IPS DF 6.9 (cell line): Measurements from ENCODE around the gene ESAM.

Experiments used
- DNase-seq: peaks from one replicate; pipeline ENCODE4 v3.0.0-alpha.2; 2013; ENCODE audit warnings: low read depth, low spot score
- H3K27ac ChIP-seq: one replicate; pipeline ENCODE4 v1.5.1; 2013; ENCODE audit warnings: low read length, control low read depth
- H3K27me3 ChIP-seq: 2 replicates; pipeline ENCODE4 v1.6.1; 2013; ENCODE audit warnings: mild to moderate bottlenecking, low read length; ENCODE audit not compliant: control insufficient read depth, insufficient read depth
- H3K36me3 ChIP-seq: 2 replicates; pipeline ENCODE4 v1.6.1; 2013; ENCODE audit warnings: low read length; ENCODE audit not compliant: control insufficient read depth, insufficient read depth
- H3K4me1 ChIP-seq: 2 replicates; pipeline ENCODE4 v1.6.1; 2013; ENCODE audit warnings: low read length; ENCODE audit not compliant: control insufficient read depth, insufficient read depth
- H3K4me3 ChIP-seq: 2 replicates; pipeline ENCODE4 v1.5.1; 2013; ENCODE audit warnings: mild to moderate bottlenecking, low read length
- H3K9me3 ChIP-seq: 2 replicates; pipeline ENCODE4 v1.6.1; 2013; ENCODE audit warnings: low read length, inconsistent platforms; ENCODE audit not compliant: control insufficient read depth, insufficient read depth
- WGBS: extraction: QIAGEN DNeasy Blood & Tissue Kit; methylation state at CpG from one replicate; pipeline ENCODE4 v1.1.7; 2013; ENCODE audit warnings: mixed read lengths, missing lambda C conversion rate; ENCODE audit not compliant: insufficient read length, insufficient coverage; 5-methylcytosine and 5-hydroxymethylcytosine counted together

ESAM gene

GRCh38 chr11:124729571-124729970 is 32.5 kb downstream of the ESAM start:
- peaks cover 2% of the 10 kb centered on the region; the same call in 1 of the 2 replicates for H3K27me3 ChIP-seq
- no peak overlapping the region for H3K4me3 ChIP-seq
- DNase-seq = no peak
- H3K4me1 ChIP-seq = peaks cover 6% of the 10 kb centered on the region
- WGBS = no CpG with 5 or more reads among the region's 4 CpGs
- no peaks in the 10 kb centered on the region for H3K36me3 ChIP-seq
- no peaks in the 10 kb centered on the region for H3K9me3 ChIP-seq
- H3K27ac ChIP-seq = no peak overlapping the region

- H3K4me3 ChIP-seq = no peak overlapping the region
- H3K9me3 ChIP-seq = no peaks in the 10 kb centered on the region
- H3K4me1 ChIP-seq = peaks cover 6% of the 10 kb centered on the region
- no peaks in the 10 kb centered on the region for H3K36me3 ChIP-seq
- DNase-seq = no peak
- WGBS = no CpG with 5 or more reads among the region's 2 CpGs
- H3K27me3 ChIP-seq = peaks cover 2% of the 10 kb centered on the region; the same call in 1 of the 2 replicates
- no peak overlapping the region for H3K27ac ChIP-seq
Measured at GRCh38 chr11:124728134-124728533, 34.0 kb downstream of the ESAM start.

- no CpG with 5 or more reads among the region's 4 CpGs for WGBS
- Histone ChIP-seq H3K4me1 (peaks cover 6% of the 10 kb centered on the region), H3K27me3 (peaks cover 6% of the 10 kb centered on the region; the same call in 1 of the 2 replicates), H3K9me3 (no peaks in the 10 kb centered on the region), H3K36me3 (no peaks in the 10 kb centered on the region), H3K4me3 (no peak overlapping the region), H3K27ac (no peak overlapping the region)
- no peak for DNase-seq
Measured at GRCh38 chr11:124727474-124727873, 34.6 kb downstream of the ESAM start.

- H3K4me3 ChIP-seq = no peak overlapping the region
- H3K27me3 ChIP-seq = peaks cover 18% of the 10 kb centered on the region; the same call in 1 of the 2 replicates
- no peaks in the 10 kb centered on the region for H3K9me3 ChIP-seq
- DNase-seq = no peak
- peaks cover 6% of the 10 kb centered on the region for H3K4me1 ChIP-seq
- WGBS = no CpG with 5 or more reads among the region's 6 CpGs
- H3K36me3 ChIP-seq = no peaks in the 10 kb centered on the region
- no peak overlapping the region for H3K27ac ChIP-seq
Measured at GRCh38 chr11:124725719-124726105, 36.4 kb downstream of the ESAM start.

- H3K36me3 ChIP-seq = no peaks in the 10 kb centered on the region
- no peak overlapping the region for H3K27ac ChIP-seq
- H3K4me3 ChIP-seq = no peak overlapping the region
- H3K9me3 ChIP-seq = no peaks in the 10 kb centered on the region
- peaks cover 22% of the 10 kb centered on the region for H3K27me3 ChIP-seq
- H3K4me1 ChIP-seq = peaks cover 6% of the 10 kb centered on the region
- no CpG with 5 or more reads among the region's 14 CpGs for WGBS
- DNase-seq = no peak
Measured at GRCh38 chr11:124724979-124725718, 36.9 kb downstream of the ESAM start.

- Histone ChIP-seq H3K27ac (no peak overlapping the region), H3K9me3 (no peaks in the 10 kb centered on the region), H3K27me3 (peaks cover 51% of the 10 kb centered on the region), H3K4me3 (no peak overlapping the region), H3K4me1 (peaks cover 6% of the 10 kb centered on the region), H3K36me3 (no peaks in the 10 kb centered on the region)
- no peak for DNase-seq
- no CpG with 5 or more reads among the region's 6 CpGs for WGBS
Measured at GRCh38 chr11:124722176-124722575, 39.9 kb downstream of the ESAM start.

GRCh38 chr11:124719534-124719933 is 42.6 kb downstream of the ESAM start:
- Histone ChIP-seq H3K27ac (no peak overlapping the region), H3K36me3 (no peaks in the 10 kb centered on the region), H3K4me3 (no peak overlapping the region), H3K9me3 (no peaks in the 10 kb centered on the region), H3K27me3 (peaks cover 63% of the 10 kb centered on the region), H3K4me1 (no peaks in the 10 kb centered on the region)
- WGBS = no CpG with 5 or more reads among the region's 2 CpGs
- DNase-seq = no peak

GRCh38 chr11:124718801-124719200 is 43.3 kb downstream of the ESAM start:
- no peaks in the 10 kb centered on the region for H3K4me1 ChIP-seq
- no peaks in the 10 kb centered on the region for H3K36me3 ChIP-seq
- H3K4me3 ChIP-seq = no peak overlapping the region
- peaks cover 63% of the 10 kb centered on the region for H3K27me3 ChIP-seq
- H3K9me3 ChIP-seq = no peaks in the 10 kb centered on the region
- no CpG with 5 or more reads among the region's 14 CpGs for WGBS
- no peak for DNase-seq
- H3K27ac ChIP-seq = no peak overlapping the region

- H3K9me3 ChIP-seq = no peaks in the 10 kb centered on the region
- H3K27ac ChIP-seq = no peak overlapping the region
- H3K36me3 ChIP-seq = no peaks in the 10 kb centered on the region
- H3K4me3 ChIP-seq = peak overlapping the region; percentile 32; the same call in 1 of the 2 replicates
- H3K27me3 ChIP-seq = peaks cover 63% of the 10 kb centered on the region
- no peak for DNase-seq
- no CpG with 5 or more reads among the region's 45 CpGs for WGBS
- H3K4me1 ChIP-seq = no peaks in the 10 kb centered on the region
Measured at GRCh38 chr11:124717786-124718651, 44.1 kb downstream of the ESAM start.

- Histone ChIP-seq H3K36me3 (no peaks in the 10 kb centered on the region), H3K27me3 (peaks cover 58% of the 10 kb centered on the region), H3K4me1 (no peaks in the 10 kb centered on the region), H3K9me3 (no peaks in the 10 kb centered on the region), H3K4me3 (no peak overlapping the region), H3K27ac (no peak overlapping the region)
- DNase-seq = no peak
- no CpG with 5 or more reads among the region's 7 CpGs for WGBS
Measured at GRCh38 chr11:124717421-124717785, 44.7 kb downstream of the ESAM start.
